B cell (primary cell): ENCODE data around the gene PLCD3. TPM values are rescaled to one million over a fixed set of nuclear protein-coding genes. Genes with fewer than 3 reads are reported as not detected.

ENCODE experiments used
- ATAC-seq: fragments of 200-7000 bp; cut with Tn5 transposase; one replicate; pipeline ENCODE4 v1.10.0; 2021; ENCODE audit warnings: low read depth, mild to moderate bottlenecking, moderate number of reproducible peaks, moderate library complexity
- CTCF ChIA-PET: fragments of 350-600 bp; sonication (Branson Sonifier 250); formaldehyde crosslinking; loops from one replicate; lab custom pipeline; 2021; ENCODE audit warnings: antibody characterized with exemption, inconsistent platforms; lab: Charles Lee
- POLR2A ChIA-PET: fragments of 350-600 bp; sonication (Branson Sonifier 250); formaldehyde crosslinking; loops from one replicate; lab custom pipeline; 2021; ENCODE audit warnings: antibody characterized with exemption; lab: Charles Lee
- DNase-seq: peaks from one replicate; pipeline ENCODE4 v3.0.0; 2013
- H2AFZ ChIP-seq: 2 replicates; pipeline ENCODE4 v1.6.1; 2012; ENCODE audit warnings: mild to moderate bottlenecking, low read depth, low read length; ENCODE audit not compliant: insufficient read depth, poor library complexity, severe bottlenecking
- H3K27ac ChIP-seq, 2 donors: 1 replicate in 1 of 2; 2 replicates in 1 of 2; pipeline ENCODE4 v1.5.1; 2012 to 2013; ENCODE audit warnings: low read length in 2 of 2, mild to moderate bottlenecking in 2 of 2, moderate library complexity in 1 of 2
- H3K27me3 ChIP-seq, 4 experiments: fragments of 200-600 bp in 1 of 4; sonication (generic) in 1 of 4; replicated peaks in 1 of 4; 1 replicate in 2 of 4; 2 replicates in 2 of 4; pipeline versions ENCODE4 v1.6.1 to v1.7.0; 2013 to 2016; ENCODE audit warnings: low read length in 3 of 4, mild to moderate bottlenecking in 2 of 4, mixed read lengths in 1 of 4, moderate library complexity in 1 of 4; ENCODE audit not compliant: insufficient read depth in 4 of 4, control insufficient read depth in 3 of 4; ENCODE audit errors: control extremely low read depth in 1 of 4
- H3K36me3 ChIP-seq, 2 experiments: replicated peaks in 1 of 2; 1 replicate in 1 of 2; 2 replicates in 1 of 2; pipeline versions ENCODE4 v1.6.1 to v1.7.1; 2013; ENCODE audit warnings: low read length in 1 of 2; ENCODE audit not compliant: insufficient read depth in 2 of 2, control insufficient read depth in 1 of 2; ENCODE audit errors: control extremely low read depth in 1 of 2, extremely low read depth in 1 of 2
- H3K4me1 ChIP-seq, 2 donors: fragments of 200-600 bp in 1 of 2; sonication (generic) in 1 of 2; 1 replicate in 1 of 2; 2 replicates in 1 of 2; pipeline versions ENCODE4 v1.5.1 to v1.6.1; 2013 to 2017; ENCODE audit warnings: low read length in 2 of 2; ENCODE audit not compliant: control insufficient read depth in 2 of 2, insufficient read depth in 2 of 2
- H3K4me2 ChIP-seq: replicated peaks from 2 replicates; pipeline ENCODE3; 2012; ENCODE audit warnings: mild to moderate bottlenecking, low read depth, low read length; ENCODE audit not compliant: poor library complexity, severe bottlenecking
- H3K4me3 ChIP-seq, 5 experiments: fragments of 200-600 bp in 1 of 5; sonication (generic) in 1 of 5; 1 replicate in 3 of 5; 2 replicates in 2 of 5; pipeline versions ENCODE4 v1.5.1 to v1.7.0; 2011 to 2016; ENCODE audit warnings: low read length in 4 of 5, mild to moderate bottlenecking in 4 of 5, low read depth in 2 of 5, control low read depth in 1 of 5, moderate library complexity in 1 of 5; ENCODE audit not compliant: insufficient read depth in 1 of 5; ENCODE audit errors: control extremely low read depth in 1 of 5, extremely low read depth in 1 of 5
- H3K79me2 ChIP-seq: fragments of 200-600 bp; sonication (generic); one replicate; pipeline ENCODE4 v1.6.0; 2016; ENCODE audit warnings: low read length; ENCODE audit not compliant: control insufficient read depth, insufficient read depth
- H3K9ac ChIP-seq: fragments of 200-600 bp; sonication (generic); 2 replicates; pipeline ENCODE4 v1.6.1; 2017; ENCODE audit warnings: mild to moderate bottlenecking, low read length, moderate library complexity
- H3K9me3 ChIP-seq, 3 donors: one replicate each; pipeline versions ENCODE4 v1.6.1 to v1.7.1; 2013; ENCODE audit warnings: low read length in 2 of 3; ENCODE audit not compliant: control insufficient read depth in 2 of 3, insufficient read depth in 1 of 3; ENCODE audit errors: control extremely low read depth in 1 of 3
- H4K20me1 ChIP-seq: 2 replicates; pipeline ENCODE4 v1.6.0; 2012; ENCODE audit warnings: mild to moderate bottlenecking, low read length; ENCODE audit not compliant: insufficient read depth, control insufficient read depth, poor library complexity, severe bottlenecking
- H3K27ac Mint-ChIP-seq: one replicate; pipeline ENCODE4 v1.8.0; 2021; ENCODE audit warnings: mixed read lengths
- H3K27me3 Mint-ChIP-seq: one replicate; pipeline ENCODE4 v1.8.0; 2021; ENCODE audit warnings: mixed read lengths
- H3K4me1 Mint-ChIP-seq: one replicate; pipeline ENCODE4 v1.8.0; 2021; ENCODE audit warnings: mixed read lengths
- H3K4me3 Mint-ChIP-seq: one replicate; pipeline ENCODE4 v1.8.0; 2021; ENCODE audit warnings: mixed read lengths
- H3K9me3 Mint-ChIP-seq: one replicate; pipeline ENCODE4 v1.8.0; 2022; ENCODE audit warnings: mixed read lengths; ENCODE audit not compliant: insufficient read depth
- EZH2 ChIP-seq: IDR thresholded peaks from 2 replicates; pipeline ENCODE4 v1.6.1; 2012; ENCODE audit warnings: borderline replicate concordance, low read depth, mild to moderate bottlenecking, moderate library complexity, low read length; ENCODE audit not compliant: insufficient read depth, poor library complexity, severe bottlenecking
- WGBS: methylation state at CpG from one replicate; pipeline ENCODE4 v1.1.5; 2013; ENCODE audit warnings: missing lambda C conversion rate; ENCODE audit not compliant: insufficient coverage; 5-methylcytosine and 5-hydroxymethylcytosine counted together
- intact Hi-C: fragments of 100-400 bp; cut with micrococcal nuclease; formaldehyde crosslinking; loops from one replicate; pipeline ENCODE4 v1.10.0; 2022
- polyA plus RNA-seq: library from polyadenylated mRNA; depleted of rRNA; stranded (reverse); fragments of >200 nt; gene quantifications from 2 replicates; pipeline ENCODE4 v1.2.3, GENCODE V29; 2012
- total RNA-seq, 2 donors: library from RNA; stranded (reverse); fragments of 120-200 nt in 1 of 2; gene quantifications; 1 replicate in 1 of 2; 2 replicates in 1 of 2; pipeline versions ENCODE4 v1.2.3 to v1.2.4, GENCODE V29; 2013 to 2022
- TF ChIP-seq, protein P1 (sequence below): fragments of 200-600 bp; IDR thresholded peaks from one replicate; pipeline ENCODE4 v1.8.0; 2022; ENCODE audit warnings: antibody characterized with exemption, mild to moderate bottlenecking

Gene PLCD3
- total and polyA plus RNA-seq, 2 donors (not counting 1 experiment from before 2014, with no cell fraction given), result 0.54 to 2.2 TPM

DNA sequence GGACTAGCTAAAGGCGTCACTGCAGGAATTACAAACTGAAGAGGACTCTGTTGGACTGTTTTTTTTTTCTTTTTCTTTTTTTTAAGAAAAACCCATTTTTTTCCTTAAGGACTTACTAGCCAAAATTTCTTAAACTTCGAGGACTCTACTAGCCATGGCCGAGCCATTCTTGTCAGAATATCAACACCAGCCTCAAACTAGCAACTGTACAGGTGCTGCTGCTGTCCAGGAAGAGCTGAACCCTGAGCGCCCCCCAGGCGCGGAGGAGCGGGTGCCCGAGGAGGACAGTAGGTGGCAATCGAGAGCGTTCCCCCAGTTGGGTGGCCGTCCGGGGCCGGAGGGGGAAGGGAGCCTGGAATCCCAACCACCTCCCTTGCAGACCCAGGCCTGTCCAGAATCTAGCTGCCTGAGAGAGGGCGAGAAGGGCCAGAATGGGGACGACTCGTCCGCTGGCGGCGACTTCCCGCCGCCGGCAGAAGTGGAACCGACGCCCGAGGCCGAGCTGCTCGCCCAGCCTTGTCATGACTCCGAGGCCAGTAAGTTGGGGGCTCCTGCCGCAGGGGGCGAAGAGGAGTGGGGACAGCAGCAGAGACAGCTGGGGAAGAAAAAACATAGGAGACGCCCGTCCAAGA lies 16.8 kb upstream of the PLCD3 start:
- ATAC-seq (peak; percentile 29), DNase-seq (peak; percentile 83)
- POLR2A ChIA-PET, result interaction anchor here (0.6 to 6.6 kb wide), 15 partner anchors 11 to 1788 kb away, joined by 3 to 246 read pairs (median 7); partner anchors contain the start of genes ACBD4, FMNL1 and HEXIM2
- Histone ChIP-seq H3K27me3 (no peaks in the 10 kb centered on the region), H3K79me2 (peaks cover 51% of the 10 kb centered on the region), H4K20me1 (peaks cover 23% of the 10 kb centered on the region), H3K27ac (peak overlapping the region; percentile 47 to 52), H3K4me2 (peak overlapping the region; percentile 93), H2AFZ (peak overlapping the region; percentile 65), H3K9ac (peak overlapping the region; percentile 78), H3K4me3 (peak overlapping the region; percentile 69 to 96 (median 85)), H3K4me1 (peaks cover 35 to 59% of the 10 kb centered on the region in 2 donors), H3K36me3 (no peaks in the 10 kb centered on the region), H3K9me3 (peaks cover 0 to 3% (median 0%) of the 10 kb centered on the region in 3 donors)
- under 1% methylated on average over 28 of the region's 32 CpGs for WGBS
- peak overlapping the region; percentile 91 for H3K4me3 Mint-ChIP-seq
- intact Hi-C loops, result loop anchor here (1.0 to 5.0 kb wide), 5 partner anchors 24 to 1142 kb away; no protein-coding TSS in a partner anchor
- TF ChIP-seq EZH2, result no peak
- TF ChIP-seq, protein P1, sequence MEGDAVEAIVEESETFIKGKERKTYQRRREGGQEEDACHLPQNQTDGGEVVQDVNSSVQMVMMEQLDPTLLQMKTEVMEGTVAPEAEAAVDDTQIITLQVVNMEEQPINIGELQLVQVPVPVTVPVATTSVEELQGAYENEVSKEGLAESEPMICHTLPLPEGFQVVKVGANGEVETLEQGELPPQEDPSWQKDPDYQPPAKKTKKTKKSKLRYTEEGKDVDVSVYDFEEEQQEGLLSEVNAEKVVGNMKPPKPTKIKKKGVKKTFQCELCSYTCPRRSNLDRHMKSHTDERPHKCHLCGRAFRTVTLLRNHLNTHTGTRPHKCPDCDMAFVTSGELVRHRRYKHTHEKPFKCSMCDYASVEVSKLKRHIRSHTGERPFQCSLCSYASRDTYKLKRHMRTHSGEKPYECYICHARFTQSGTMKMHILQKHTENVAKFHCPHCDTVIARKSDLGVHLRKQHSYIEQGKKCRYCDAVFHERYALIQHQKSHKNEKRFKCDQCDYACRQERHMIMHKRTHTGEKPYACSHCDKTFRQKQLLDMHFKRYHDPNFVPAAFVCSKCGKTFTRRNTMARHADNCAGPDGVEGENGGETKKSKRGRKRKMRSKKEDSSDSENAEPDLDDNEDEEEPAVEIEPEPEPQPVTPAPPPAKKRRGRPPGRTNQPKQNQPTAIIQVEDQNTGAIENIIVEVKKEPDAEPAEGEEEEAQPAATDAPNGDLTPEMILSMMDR, result peak; percentile 78
- peaks cover 53% of the 10 kb centered on the region for H3K4me1 Mint-ChIP-seq
- CTCF ChIA-PET, result interaction anchor here (0.6 to 7.5 kb wide), 24 partner anchors 9 to 246 kb away, joined by 3 to 242 read pairs (median 4); partner anchors contain the start of genes ACBD4, FMNL1, HEXIM2 and MAP3K14
- peak overlapping the region; percentile 99 for H3K27ac Mint-ChIP-seq
- H3K27me3 Mint-ChIP-seq, result no peaks in the 10 kb centered on the region
- H3K9me3 Mint-ChIP-seq, result no peaks in the 10 kb centered on the region
